HG02763 (cell line): ENCODE measurements around the gene KRT8.
A peak's percentile ranks its signal among the peaks of the same experiment; 100 is the strongest.

Experiments
- ATAC-seq: cut with Tn5 transposase; IDR thresholded peaks from one replicate; pipeline ENCODE4 v1.9.1; 2021; ENCODE audit warnings: mild to moderate bottlenecking, moderate library complexity; ENCODE audit not compliant: unreplicated experiment

The KRT8 gene

DNA sequence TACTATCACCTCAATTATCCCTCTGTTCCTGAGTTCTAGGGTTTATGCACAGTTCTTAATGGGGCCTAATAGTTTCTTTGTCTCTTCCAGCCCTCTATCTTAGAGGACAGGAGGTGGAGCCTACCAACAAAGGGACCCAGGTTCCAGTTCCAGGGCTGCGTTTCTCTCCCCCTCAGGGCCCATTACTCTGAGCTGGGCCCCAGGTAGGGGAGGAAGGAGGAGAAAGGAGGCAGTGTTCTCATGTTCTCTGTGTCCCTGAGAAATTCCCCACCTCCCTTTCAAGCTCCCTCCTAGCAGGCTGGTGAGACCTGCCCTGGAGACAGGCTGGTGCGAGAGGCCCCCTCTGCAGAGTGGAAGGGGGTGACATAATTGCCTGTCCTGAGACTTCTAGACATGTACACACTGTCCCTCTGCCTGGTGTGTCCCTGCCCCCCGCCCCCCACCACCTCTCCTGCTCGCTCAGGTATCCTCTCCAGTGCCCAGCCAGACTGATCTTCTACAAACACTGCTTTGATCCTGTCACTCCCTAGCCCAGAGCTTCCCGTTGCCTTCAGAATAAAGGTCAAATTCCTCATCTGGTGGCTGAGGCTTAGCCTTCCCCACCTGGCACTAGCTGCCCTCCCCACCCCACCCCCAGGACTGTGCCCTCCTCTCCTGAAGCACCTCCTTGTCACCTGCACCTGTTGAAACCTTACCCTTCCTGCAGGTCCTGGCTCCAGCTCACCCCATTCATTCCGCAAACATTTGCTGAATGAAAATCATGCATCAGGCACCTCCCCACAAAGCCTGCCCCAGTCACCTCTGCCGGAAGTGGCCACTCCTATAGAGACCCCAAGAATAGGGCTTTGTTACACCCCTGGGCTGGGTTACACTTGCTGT is 21.1 kb upstream of the KRT8 start:
- no peak for ATAC-seq

DNA sequence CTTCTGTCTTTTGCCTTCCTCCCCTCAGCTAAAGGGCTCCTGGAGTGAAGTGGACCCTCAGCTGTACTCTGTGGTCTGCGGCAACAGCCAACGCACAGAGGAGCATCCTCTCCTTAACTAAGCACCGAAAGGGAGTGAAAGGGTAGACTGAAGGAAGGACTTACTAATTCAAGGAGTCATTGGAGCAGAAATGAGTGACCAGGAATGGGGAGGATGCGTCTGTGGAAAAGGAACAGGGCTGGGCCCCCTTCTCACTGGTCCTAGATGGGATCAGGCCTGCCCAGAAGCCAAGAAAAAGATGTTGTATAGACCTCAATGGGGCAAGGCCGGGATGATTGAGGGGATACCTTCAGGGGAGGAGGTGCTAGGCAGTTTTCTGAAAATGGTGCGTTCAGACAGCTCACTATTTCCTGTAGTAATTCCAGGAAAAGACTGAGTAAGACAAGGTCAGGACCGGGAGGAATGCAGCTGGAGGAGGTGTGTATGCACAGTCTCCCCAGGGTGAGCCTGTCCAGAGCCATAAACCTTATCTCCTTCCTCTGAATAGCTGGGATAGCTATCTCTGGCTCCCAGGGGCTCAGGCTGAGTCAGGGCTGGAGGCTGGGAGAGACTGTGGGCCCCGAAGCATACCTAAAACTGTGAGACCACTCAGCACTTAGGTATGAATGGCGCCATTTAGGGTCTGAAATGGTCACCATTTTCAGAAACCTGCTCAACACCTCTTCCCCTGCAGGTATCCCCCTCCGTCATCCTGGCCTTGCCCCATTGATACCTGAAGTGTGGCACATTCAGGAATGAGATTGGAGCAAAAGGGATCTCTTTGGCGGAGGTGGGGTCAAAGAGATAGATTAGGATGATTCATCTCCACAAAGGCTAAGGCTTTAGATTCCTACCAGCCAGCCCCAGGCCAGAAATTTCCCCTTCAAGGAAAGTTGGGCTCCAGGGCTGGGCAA is 20.2 kb upstream of the KRT8 start:
- ATAC-seq = no peak

DNA sequence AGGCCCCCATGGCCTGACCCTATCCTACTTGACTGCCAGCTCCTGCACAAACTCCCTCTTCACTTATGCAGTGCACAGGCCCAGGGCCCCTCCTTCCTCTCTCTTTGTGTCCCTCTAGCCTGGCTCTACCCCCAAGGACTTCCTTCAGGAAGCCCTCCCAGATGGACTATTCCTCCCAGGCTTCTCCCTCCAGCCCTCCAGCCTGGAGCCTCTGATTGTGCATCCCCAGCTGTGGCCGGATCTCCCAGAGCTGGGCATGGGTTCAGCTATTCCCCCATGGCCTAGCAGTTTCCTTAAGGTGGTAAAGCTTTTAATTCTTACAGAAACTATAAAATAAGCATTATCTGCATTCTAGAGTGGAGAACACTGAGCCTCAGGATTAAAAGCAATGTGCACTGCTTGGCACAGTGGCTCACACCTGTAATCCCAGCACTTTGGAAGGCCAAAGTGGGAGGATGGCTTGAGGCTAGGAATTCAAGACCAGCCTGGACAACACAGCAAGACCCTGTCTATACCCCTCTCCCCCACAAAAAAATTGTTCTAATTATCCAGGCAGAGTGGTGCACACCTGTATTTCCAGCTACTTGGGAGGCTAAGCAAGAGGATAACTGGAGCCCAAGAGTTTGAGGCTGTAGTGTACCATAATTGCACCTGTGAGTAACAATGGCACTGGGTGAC is 16.8 kb upstream of the KRT8 start:
- ATAC-seq = no peak

DNA sequence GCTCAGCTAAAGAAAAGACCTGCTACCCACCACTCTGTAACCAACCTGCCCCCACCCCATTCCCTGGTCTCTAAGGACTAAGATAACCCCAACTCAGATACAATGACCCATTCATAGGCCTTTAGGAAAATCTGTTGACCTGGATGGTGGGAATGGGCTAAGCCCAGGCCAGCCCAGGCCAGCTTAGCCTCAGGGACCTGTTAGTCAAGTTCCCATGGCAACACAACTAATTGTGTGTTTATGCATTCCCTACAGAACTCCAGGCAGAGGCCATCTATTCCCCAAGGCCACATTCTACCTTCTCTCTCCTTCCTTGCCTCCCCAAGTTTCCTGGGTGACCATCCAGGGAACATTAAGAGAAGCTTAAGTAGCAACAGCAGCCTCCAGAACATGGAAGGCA is 16.1 kb upstream of the KRT8 start:
- ATAC-seq = no peak

DNA sequence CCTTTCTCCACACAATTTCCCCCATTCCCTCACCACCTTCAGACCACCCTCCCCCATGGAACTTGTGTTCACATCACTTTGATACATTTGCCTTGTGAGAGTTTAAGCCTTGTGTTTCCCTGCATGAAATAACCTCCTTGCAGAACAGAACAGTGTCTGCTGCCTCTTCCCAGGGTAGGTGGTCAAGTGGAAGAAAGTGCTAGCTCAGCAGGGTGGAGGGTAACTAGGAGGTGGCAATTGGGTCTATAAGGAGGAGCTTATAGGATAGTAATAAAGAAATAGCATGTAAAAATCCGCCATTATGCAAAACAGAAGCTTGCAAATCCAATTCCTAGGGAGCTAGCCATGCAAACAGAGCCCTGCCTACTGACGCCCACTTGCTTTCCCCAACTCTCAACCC is 13.9 kb upstream of the KRT8 start:
- ATAC-seq = no peak

DNA sequence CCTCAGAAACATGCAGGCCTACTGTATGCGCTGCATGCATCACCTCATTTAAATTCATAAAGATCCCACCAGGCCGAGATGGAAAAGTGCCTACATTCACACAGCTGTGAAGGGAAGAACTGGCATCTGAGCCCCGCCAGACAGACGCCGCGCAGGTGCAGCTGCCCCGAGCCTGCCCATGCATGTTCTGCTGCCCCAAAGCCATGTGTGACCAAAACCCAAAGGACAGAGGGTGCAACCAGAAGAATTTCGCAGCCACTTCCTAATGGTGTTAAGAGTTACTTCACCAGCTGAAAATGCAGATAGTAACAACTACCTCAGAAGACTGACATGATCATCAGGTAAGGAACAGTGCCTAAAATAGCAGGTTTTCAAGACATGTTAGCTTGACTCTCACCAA is 13.5 kb upstream of the KRT8 start:
- no peak for ATAC-seq

DNA sequence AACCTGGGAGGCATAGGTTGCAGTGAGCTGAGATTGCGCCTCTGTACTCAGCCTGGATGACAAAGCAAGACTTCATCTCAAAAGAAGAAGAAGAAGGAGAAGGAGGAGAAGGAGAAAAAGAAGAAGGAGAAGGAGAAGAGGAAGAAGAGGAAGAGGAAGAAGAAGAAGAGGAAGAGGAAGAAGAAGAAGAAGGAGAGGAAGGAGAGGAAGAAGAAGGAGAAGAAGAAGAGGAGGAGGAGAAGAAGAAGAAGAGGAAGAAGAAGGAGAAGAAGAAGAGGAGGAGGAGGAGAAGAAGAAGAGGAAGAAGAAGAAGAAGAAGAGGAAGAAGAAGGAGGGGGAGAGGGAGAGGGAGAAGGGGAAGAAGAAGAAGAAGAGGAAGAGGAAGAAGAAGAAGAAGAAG is 12.9 kb upstream of the KRT8 start:
- ATAC-seq = no peak

DNA sequence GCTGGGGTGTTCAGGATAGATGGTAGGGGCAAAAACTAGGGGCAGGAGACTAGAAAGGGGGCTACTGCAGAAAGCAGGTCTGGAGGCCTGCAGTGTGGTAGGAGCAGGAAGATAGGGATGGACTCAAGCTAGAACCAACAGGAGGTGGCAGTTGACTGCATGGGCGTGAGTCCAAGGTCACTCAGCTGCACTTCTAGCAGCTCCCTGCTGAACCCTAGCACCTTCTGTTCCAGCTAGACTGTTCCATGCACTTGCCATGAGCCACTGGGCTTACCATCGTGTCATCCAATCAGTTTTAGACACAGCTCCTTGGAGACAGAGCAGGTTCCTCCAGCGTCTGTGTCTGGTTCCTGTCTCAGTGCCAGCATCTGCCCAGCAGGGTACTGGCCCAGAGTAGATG is 11.3 kb upstream of the KRT8 start:
- no peak for ATAC-seq

DNA sequence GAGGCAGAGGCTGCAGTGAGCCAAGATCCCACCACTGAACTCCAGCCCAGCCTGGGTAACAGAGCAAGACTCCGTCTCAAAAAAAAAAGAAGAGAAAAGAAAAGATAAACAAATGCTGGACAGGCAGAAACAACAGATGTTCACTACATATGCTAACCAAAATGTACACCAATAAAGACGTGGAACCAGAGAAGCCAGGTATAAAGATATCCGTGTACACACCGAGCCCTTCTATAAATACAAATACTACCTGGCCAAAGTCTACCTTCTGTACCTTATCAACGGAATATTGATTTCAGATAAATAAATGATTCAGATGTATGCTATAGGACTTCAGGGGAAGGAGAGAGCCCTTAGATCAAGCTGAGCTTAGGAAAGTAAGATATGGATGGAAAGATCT is 10.8 kb upstream of the KRT8 start:
- no peak for ATAC-seq

DNA sequence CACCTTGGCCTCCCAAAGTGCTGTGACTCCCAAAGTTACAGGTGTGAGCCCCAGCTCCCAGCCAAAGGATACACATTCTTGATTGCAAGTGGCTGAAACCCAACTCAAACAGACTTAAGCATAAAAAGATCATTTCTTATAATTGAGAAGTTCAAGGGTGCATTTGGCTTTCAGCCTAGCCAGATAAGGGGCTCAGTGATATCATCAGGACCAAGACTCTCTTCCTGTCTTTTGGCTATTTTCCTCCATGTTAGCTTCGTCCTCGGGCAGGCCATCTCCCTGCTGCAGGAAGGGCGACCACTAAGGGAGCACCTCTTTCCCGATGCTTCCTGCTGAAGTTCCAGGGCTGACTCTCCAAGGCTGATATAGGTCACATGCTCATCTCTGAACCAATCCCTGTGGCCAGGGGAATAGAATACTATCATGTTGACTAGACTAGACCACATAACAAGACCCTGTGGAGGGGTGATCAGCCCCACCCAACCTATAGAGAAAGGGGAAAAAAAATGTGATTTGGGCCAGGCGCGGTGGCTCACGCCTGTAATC is 9.8 kb upstream of the KRT8 start:
- no peak for ATAC-seq

DNA sequence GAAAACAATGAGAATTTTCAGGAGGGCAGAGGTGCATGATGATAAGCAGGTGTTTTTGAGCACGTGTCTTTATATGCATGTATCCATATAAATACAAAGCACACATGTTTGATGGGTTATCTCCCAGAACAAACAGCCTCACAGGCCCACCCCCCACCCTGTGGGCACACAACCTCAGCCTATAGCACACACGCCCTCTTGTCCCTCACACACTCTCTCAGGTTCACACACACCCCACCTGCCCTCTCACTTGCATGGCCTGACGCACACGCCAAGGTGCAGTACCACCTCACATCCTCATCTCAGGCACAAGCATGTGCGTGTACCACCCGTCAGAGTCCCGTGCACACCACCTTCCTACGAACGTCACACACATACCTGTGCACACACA is 8.6 kb upstream of the KRT8 start:
- ATAC-seq = no peak

DNA sequence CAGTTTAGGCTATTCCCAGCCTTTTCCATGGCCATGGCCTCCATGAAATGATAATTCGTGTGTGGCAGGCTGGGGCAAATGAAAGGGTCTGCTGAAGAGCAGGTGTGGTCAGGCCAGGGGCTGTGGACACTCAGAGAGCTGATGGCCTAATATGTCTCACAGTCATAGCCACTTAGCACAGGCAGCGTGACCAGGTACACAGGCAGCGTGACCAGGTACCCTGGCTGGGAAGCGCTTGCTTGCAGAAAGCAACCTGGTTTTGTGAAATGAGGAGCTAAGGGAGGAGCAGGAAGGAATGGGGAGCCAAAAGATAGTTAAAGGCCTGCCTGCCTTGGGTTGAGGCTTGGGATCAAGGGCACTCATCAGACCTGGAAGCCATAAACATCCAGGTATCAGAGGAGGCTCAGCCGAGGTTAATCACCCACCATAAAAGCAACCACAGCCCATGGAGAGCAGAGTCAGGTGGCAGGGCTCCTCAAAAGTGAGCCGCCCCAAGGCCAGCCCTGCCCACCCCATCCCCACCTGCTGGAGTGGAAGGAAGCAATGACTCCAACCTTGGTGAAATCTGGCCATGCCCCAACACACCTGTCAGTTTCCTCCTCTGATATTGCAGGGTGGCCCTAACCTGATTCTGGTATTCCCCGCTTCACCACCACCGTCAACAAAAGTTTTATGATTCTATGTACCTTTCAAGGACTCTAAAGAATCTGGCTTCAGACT is 8.0 kb upstream of the KRT8 start:
- no peak for ATAC-seq

DNA sequence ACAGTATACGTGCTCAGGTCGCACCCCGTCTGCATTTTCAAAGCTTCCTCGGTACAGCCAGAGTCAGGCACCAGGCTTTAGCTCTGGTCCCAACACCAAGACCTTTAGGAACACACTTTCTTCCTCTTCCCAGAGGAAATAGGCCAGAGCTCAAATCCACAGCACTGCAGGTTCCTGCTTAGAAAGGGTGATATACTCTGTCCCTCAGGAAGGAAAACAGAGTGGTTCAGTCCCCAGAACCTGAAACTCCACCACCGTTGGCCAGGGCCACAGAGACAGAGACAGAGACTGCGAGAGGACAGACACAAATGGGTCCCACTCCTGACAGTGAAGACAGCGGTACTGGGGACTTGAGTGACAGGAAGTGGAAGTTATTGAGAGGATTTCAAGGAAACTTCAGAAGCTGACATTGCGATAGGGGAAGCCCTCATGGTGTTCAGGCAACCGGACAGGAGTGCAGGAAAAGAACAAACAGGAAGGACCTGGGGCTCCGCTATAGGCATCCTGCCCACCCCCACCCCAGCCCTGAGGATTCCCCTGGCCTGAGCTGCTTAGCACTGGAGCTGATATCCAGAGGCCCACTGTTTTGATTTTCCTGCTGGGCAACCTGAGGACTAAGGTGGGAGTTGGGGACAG is 5.5 kb upstream of the KRT8 start:
- no peak for ATAC-seq

DNA sequence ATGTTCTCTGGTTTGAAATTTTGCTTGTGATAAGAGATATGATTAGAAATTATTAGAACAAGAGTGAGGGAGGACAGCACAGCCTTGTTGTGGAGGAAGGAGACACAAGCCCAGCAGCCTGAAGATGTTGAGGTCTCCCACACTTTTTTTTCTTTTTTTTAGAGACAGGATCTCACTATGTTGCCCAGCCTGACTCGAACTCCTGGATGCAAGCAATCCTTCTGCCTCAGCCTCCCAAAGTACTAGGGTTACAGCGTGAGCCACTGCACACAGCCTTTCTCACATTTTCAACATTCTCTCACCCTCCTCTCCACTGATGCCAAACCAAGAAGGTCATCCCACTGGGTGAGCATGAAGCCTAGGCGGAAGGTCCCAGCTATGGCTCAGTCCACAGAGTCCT is 4.9 kb upstream of the KRT8 start:
- ATAC-seq = no peak

DNA sequence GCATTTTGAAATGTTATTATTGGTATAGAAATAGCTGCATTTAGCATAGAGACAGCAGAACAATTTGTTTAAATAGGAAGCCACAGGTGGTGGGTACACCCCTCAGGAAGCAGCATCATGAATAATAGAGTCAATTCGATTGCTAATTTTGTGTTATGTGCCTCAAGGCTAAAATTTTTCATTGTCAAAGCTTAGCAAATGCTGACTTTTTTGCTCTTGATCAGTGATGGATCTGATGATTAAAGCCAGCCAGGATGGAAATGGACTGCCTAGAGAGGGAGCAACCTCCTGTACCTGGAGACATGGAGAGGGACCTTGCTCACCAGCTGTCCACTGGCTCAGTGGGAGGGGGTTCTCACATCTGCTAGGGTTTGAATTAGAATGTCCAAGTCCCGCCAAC is 4.5 kb upstream of the KRT8 start:
- no peak for ATAC-seq

DNA sequence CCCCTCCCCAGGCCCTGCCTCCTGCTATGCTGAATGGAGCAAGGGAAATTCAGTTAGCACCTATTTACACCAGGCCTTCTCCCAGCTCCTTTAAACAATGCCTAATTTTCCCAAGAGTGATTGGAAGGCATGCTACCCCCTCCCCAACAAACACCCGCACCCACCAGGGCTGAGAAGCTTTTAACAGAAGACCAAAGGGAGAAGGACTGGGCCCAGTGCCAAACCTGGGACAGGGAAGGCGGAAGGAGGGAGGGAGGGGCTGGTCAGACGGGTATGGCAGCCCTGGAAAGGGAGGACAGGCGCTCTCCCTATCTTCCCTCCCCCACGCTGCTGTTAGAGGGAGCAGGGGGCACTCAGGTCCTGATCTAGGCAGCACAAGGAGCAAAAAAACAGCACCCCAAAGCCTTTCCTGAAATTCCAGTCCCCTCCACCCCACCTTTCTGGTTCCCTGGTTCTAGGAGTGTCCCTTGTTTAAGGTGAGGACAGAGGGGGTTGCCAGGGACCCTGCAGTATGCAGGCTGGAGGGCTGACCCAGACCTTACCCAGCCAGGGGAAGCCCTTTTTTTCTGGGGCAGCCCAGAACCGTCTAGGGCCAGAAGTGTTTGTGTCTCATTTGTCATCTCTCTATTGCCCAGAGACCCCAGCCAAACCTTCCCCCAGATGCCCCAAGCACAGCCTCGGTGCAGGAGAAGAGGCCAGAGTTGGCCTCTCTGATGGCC is 2.4 kb upstream of the KRT8 start:
- no peak for ATAC-seq

DNA sequence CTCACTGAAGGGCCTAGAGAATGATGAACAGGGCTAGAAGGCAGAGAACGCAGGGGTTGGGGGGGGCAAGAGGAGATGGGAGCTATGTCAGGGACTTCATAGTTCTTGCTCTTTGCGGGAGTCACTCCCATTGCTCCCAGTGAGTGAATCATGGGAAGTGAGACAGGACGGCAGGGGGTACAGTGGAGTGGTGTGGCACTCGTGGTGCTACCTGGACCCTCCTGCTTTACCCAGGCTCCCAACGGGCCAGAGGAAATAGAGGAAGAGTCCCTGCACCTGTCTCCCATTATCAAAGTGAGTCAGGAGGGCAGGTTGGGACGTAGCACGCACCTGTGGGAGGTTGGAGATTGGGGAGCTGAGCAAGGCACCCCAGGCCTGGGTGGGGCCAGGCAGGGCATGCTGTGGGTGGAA is 1.3 kb upstream of the KRT8 start:
- ATAC-seq = no peak

DNA sequence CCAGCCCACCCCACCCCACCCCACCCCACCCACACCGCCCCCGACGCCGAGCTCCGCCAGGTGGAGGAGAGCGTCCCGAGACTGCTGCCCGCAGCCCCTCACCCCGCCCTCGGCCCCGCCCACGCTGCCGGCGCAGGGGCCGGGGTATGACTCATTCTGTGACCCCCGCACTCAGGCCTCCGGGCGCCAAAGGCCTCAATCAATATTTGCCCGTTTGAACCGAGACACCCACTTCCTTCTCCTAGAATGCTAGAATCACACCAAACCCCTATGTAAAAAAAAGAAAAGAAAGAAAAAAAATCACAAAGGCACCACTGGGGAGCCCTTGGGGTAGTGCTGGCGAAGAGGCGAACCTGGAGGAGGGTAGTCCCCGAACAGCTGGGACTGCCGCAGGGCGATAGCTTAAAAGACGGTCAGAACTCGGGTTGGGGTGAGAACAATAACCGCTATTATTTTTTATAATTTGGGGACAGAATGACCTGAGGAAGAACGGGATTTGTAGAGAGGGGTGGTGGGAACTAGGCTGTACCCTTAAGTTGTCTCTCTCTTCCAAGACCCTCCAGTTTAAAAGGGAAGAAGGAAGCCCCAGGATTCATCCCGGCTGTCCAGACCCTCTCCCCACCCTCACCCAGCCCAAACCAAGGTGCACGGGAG is 894 bp downstream of the KRT8 start:
- peak; percentile 48 for ATAC-seq

DNA sequence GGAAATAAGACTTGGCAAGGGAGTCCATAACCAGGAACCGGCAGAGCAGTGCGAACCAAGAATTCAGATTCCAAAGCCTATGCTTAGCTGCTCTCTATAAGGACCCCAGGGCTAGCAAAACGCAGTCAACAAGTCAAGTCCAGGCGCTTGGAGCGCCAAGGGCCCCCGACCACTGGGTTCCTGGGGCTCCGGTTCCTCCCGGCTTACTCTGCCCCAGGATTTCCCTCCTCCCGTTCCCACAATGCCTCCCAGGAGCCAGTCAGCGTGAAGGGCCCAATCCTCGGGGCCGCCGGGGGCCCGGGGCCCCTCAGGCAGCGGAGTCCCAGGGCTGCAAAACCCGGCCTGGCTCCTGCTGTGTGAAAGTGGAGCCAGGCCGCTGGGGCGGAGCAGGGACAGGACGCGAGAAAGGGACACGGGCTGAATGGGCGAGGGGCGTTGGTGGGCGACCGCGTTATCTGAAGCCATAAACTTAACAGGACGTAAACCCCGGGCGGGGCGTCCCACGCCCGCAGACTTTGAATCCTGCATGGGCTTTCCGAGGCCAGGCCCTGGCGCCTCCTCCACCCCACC is 1.5 kb downstream of the KRT8 start:
- peak; percentile 45 for ATAC-seq
